Fibroblast of peridontal ligament (primary cell): ENCODE data around the gene S100A4.
A peak's percentile ranks its signal among the peaks of the same experiment; 100 is the strongest.

ENCODE experiments used
- DNase-seq: peaks from one replicate; pipeline ENCODE4 v3.0.0-alpha.2; 2010; ENCODE audit errors: extremely low read depth

Gene S100A4

DNA sequence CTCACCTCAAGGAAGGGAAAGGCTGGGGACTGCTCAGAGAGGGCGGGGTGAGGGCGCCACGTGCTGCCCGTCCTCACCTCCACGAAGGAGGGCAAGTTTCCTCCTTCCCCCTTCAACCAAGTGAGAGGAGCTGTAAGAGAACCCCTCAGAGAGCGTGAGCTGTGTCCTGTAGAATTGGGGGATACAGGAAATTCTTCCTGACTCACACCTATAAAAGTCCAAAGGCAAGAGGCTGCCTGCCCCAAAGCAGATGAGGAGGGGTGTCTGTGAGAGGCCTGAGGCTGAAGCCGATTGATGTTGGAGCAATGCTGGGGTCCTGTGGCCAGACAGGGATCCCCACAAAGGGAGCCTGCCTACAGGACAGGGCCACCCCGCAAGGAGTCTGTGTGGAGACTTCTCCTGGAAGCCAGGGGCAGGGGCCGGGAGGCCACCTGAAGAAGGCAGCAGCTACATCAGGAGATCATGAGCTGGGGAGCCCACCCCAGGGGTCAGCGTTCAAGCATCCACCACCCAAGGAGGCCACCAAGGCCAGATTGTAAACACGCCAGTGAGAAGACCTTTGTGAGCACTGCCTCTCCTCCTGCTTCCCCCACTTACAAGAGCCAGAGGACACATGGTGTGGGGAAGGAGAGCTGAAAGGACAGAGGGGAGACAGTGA is 37.6 kb downstream of the S100A4 start:
- DNase-seq, result no peak

DNA sequence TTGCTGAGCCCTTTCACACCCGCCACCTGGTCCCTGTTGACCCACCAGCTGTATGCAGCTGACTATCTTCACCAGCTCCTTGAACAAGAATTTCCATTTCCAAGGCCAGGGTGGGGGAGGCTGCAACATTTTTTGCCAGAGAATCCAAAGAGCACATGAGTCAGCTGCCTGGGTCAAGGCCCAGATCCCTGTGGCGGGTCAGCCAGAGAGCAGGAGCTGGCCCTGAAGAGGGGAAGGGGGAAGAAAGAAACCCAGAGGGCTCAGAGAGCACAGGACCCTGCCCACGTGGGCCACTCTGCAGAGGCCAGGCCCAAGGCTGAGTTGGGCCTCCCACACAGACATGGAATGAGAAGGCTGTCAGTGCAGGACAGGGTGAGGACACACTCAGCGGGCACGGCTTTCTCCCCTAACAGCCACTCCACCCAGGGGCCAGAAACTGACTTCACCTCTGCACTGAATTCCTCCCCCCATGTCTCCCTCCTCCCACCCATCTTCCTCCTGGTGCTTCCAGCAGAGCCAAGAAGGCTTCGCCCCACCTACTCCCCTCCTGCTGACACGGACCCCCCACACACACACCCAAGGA is 38.7 kb downstream of the S100A4 start:
- DNase-seq, result peak; percentile 92

DNA sequence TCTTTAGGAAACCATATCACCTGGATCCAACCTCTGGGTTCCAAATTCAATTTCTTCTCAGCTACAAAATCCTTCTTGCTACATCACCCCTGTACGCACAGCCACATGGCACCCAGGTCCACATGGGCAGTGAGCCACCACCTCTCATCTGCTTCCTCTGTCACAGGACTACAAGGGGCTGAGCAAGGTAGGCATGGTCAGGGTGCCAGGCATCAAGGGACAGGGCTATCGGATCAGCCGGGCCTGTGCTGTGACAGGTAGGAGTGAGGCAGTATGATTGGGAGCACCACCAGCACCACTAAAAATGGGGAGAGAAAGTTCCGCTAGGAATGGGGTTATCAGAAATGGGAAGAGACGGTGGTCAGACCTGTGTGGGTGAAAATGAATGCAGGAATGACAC is 39.2 kb downstream of the S100A4 start:
- DNase-seq, result no peak

DNA sequence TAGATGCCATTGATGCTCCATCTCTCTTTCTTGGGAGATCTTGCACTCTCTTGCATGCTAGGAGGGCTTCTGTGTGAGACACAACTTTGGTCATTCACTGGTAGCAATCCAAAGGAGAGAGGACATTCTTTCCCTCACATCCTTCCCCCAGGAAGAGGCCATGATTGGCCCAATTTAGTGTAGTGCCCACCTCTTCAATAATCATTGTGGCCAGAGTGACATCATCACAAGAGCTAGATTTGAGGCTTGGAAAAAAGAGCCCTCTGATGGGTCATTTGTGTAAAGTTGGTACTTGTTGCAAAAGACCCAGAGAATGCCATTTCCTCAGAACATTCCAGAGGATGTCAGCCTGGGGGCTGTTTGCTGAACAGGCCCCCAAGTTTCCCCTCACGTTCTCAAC is 40.0 kb downstream of the S100A4 start:
- peak; percentile 43 for DNase-seq

DNA sequence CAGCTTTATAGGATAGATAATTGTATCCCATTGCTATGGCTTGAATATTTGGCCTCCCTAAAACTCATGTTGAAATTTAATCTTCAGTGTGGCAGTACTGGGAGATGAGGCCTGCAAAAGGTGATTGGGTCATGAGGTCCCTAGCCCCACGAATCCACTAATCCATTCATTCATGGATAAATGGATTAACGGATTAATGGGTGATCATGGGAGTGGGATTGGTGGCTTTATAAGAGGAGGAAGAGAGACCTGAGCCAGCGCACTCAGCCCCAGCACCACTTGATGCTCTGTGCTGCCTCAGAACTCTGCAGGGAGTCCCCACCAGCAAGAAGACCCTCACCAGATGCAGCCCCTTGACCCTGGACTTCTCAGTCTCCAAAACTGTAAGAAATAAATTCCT is 41.8 kb downstream of the S100A4 start:
- DNase-seq, result no peak

DNA sequence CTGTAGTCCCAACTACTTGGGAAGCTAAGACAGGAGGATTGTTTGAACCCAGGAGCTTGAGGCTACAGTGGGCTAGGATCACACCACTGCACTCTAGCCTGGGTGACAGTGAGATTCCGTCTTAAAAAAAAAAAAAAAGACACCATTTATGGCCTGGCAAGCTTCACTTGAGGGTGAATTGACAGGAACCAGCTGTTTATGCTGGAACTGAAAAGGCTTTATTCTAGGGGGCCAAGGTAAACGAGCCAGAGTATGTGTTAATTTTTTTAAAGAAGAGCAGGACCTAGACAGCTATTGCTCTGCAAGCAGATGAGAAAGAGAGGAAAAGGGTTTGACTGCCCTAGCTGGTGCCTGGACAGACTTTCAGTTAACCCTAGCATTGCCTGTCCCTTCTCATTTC is 46.9 kb downstream of the S100A4 start:
- no peak for DNase-seq

DNA sequence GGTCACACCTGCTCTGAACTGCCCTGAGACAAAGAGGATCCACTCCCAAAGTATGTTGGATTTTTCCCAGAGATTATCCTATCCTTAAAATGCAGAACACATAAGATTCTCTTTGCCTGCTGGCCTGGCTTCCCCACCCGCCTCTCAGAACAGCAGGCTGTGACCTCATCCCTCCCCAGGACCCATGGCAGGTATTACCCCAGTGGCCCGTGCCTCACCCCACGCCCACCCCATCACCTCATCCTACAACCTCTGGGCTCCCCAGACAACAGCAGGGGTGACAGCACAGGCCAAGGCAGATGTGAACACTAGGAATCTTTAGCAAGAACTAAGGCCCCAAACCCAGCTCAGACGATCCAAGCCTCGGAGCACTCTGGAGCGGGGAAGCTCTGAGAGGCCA is 50.1 kb downstream of the S100A4 start:
- DNase-seq, result no peak

DNA sequence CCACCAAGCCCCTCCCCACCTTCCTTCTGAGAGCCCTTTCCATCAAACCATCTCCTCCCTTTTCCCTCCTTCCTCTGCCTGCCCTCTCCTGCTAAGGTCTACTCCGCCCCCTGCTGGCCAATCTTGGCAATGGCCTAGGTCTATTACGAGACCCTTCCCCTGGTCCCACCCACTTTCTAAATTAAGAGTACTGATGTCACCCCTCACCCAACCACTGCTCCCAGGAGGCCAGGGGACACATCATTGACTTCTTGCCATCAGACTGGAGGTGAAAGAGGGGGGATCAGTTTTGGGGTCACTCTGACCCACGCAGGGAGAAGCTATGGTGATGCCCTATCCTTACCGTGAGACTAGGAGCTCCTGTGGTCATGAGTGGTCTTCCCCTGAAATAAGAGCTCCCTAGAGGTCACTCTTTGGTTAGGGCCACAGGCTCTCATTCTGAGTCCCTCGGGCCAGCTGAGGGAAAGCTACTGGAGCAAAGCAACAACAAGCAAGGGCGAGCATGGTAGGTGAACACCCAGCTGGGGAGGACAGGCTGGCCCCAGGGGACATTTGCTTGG is 50.5 kb downstream of the S100A4 start:
- peak; percentile 59 for DNase-seq
